HUES48 (cell line): Measurements from ENCODE around the gene CAMK2A.

Source experiments
- H3K27ac ChIP-seq: one replicate; pipeline ENCODE4 v1.7.0; 2013; ENCODE audit warnings: low read depth, low read length, inconsistent platforms
- H3K27me3 ChIP-seq: 2 replicates; pipeline ENCODE4 v1.6.1; 2013; ENCODE audit warnings: mild to moderate bottlenecking, low read length; ENCODE audit not compliant: control insufficient read depth, insufficient read depth
- H3K36me3 ChIP-seq: 2 replicates; pipeline ENCODE4 v1.6.1; 2013; ENCODE audit warnings: low read length; ENCODE audit not compliant: control insufficient read depth, insufficient read depth
- H3K4me1 ChIP-seq: 2 replicates; pipeline ENCODE4 v1.6.1; 2013; ENCODE audit warnings: mild to moderate bottlenecking, low read length; ENCODE audit not compliant: control insufficient read depth, insufficient read depth
- H3K4me3 ChIP-seq: 2 replicates; pipeline ENCODE4 v1.5.1; 2013; ENCODE audit warnings: mild to moderate bottlenecking, low read depth, low read length
- H3K9ac ChIP-seq: 2 replicates; pipeline ENCODE4 v1.6.1; 2013; ENCODE audit warnings: mild to moderate bottlenecking, low read depth, low read length, moderate library complexity
- H3K9me3 ChIP-seq: 2 replicates; pipeline ENCODE4 v1.6.1; 2013; ENCODE audit warnings: low read length; ENCODE audit not compliant: control insufficient read depth, insufficient read depth

Gene CAMK2A

DNA sequence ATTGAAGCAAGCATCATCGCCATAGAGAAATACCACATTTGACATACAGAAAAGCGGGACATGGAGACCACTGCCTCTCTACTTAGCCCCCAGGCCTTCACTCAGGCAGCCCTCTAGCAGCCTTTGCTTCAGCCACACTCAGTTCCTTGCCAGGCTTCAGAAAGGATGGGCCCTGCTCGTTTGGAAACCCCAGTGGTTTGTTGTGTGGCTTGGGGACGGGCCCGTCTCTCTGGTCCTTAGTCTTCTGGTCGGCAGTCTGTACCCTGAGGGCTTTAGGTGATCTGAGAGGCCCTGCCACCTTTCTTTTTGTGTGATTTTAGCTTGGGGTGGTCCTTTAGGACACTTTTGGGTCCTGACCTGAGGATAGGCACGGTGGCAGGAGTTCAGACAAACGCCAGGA is 34.2 kb upstream of the CAMK2A start:
- Histone ChIP-seq H3K27me3 (no peaks in the 10 kb centered on the region), H3K4me1 (peaks cover 5% of the 10 kb centered on the region; the same call in 1 of the 2 replicates), H3K4me3 (no peak overlapping the region), H3K27ac (no peak overlapping the region), H3K36me3 (no peaks in the 10 kb centered on the region), H3K9ac (no peak overlapping the region), H3K9me3 (no peaks in the 10 kb centered on the region)

DNA sequence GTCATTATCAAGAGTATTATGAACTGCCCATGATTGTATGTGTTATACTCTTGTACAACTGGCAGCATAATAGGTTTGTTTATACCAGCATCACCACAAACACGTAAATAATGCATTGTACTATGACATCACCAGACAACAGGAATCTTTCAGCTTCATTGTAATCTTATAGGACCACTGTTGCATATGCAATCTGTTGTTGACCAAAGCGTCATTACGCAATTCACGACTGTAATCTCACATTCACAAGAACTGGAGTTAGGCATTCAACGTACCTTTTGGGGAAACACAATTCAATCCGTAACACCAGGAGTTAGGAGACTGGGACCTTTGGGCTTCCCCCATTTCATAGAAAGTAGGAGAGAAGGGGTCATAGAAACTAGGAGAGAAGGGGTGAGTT is 33.5 kb upstream of the CAMK2A start:
- Histone ChIP-seq H3K36me3 (no peaks in the 10 kb centered on the region), H3K4me1 (peaks cover 10% of the 10 kb centered on the region), H3K27me3 (no peaks in the 10 kb centered on the region), H3K27ac (no peak overlapping the region), H3K9me3 (no peaks in the 10 kb centered on the region), H3K4me3 (no peak overlapping the region), H3K9ac (no peak overlapping the region)

DNA sequence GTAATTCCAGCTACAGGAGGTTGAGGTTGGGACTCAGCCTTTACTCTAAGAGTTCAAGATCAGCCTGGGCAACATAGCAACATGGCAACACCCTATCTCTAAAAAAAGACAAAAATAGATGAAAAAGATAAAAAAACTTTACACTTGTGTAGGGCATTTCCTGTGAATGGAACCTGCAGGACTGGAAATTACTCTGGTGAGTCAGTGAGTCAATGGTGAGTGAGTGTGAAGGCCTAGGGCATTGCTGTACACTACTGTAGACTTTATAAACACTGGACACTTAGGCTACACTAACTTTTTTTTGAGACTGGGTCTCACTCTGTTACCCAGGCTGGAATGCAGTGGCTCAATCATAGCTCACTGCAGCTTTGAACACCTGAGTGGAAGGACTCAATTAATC is 32.6 kb upstream of the CAMK2A start:
- Histone ChIP-seq H3K4me1 (peaks cover 10% of the 10 kb centered on the region), H3K27ac (no peak overlapping the region)

DNA sequence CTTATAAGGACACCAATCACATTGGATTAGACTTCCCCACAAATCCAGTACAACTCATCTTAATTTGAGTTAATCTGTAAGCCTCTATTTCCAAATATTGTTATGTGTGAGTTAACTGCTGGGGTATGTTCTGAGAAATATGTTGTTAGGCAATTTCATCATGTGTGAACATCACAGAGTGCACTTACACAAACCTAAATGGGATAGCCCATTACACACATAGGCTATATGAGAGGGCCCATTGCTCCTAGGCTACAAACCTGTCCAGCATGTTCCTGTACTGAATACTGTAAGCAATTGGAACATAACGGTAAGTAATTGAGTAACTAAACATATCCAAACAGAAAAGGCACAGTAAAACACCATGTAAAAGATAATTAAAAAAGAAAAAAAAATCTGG is 32.2 kb upstream of the CAMK2A start:
- Histone ChIP-seq H3K36me3 (no peaks in the 10 kb centered on the region), H3K27ac (no peak overlapping the region), H3K27me3 (no peaks in the 10 kb centered on the region), H3K4me3 (no peak overlapping the region), H3K9me3 (no peaks in the 10 kb centered on the region), H3K4me1 (peaks cover 10% of the 10 kb centered on the region), H3K9ac (no peak overlapping the region)

More for the DNA sequence above, 32.6 kb upstream of the CAMK2A start:
- Histone ChIP-seq H3K9me3 (no peaks in the 10 kb centered on the region), H3K36me3 (no peaks in the 10 kb centered on the region), H3K4me3 (no peak overlapping the region), H3K9ac (no peak overlapping the region), H3K27me3 (no peaks in the 10 kb centered on the region)

DNA sequence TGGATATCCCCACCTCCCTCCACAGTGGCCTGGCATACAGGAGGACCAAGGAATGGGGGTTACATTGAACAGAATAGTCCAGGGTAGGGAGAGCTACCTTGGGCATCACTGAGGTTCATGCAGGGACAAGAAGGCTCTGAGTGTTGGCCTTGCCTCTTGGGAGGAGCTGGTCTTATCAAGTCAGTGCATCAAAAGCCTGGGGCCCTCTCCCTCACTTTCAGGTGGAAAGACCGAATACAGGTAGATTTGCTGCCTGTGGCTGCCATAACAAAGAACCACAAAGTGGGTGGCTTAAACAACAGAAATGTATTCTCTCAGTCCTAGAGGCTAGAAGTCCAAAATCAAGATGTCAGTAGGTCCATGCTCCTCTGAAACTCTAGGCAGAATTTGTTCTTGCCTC is 31.6 kb upstream of the CAMK2A start:
- no peaks in the 10 kb centered on the region for H3K27me3 ChIP-seq
- no peak overlapping the region for H3K4me3 ChIP-seq
- peaks cover 10% of the 10 kb centered on the region for H3K4me1 ChIP-seq
- H3K27ac ChIP-seq, result no peak overlapping the region
- no peaks in the 10 kb centered on the region for H3K36me3 ChIP-seq
- no peaks in the 10 kb centered on the region for H3K9me3 ChIP-seq
- H3K9ac ChIP-seq, result no peak overlapping the region

DNA sequence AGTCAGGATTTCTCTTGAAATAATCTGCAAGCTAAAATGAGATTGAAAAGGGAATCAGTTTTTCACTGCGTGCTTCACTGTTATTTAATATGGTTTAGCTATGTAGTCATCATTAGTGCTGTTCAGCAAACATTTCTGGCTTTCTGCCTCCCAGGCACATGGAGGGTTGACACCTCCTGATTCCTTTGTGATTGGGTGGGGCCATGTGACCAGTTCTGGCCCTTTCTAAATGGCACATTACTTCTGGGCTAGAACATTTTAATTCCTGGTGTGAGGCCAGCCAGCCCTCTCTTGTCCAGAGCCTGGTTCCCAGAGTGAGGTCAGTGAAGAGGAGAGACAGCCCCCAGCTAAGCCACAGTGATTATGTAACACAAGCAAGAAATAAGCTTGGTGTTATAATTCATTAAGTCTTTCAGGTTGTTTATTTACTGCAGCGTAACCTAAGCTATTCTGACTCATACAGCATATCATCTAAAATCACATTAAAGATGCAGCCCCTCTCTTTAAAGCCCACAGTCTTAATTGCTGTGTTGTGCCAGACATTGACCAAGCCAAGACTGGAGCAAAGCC is 30.6 kb upstream of the CAMK2A start:
- Histone ChIP-seq H3K9me3 (no peaks in the 10 kb centered on the region), H3K4me1 (peaks cover 10% of the 10 kb centered on the region), H3K27me3 (no peaks in the 10 kb centered on the region), H3K4me3 (no peak overlapping the region), H3K9ac (no peak overlapping the region), H3K27ac (no peak overlapping the region), H3K36me3 (no peaks in the 10 kb centered on the region)

DNA sequence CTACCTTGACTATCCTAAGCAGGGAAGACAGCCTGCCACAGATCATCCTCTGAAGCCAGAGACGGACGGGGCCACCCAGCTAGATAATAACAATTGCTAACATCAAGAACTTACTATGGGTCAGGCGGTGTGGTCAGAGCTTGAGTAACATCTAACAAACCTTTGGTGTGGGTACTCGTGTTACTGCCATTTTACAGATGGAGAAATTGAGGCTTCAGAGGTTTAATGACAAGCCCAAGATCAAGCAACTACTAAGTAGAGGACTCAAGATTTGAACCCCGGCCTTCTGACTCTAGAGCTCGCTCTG is 29.9 kb upstream of the CAMK2A start:
- H3K9ac ChIP-seq, result no peak overlapping the region
- H3K27ac ChIP-seq, result no peak overlapping the region
- peaks cover 10% of the 10 kb centered on the region for H3K4me1 ChIP-seq
- H3K27me3 ChIP-seq, result no peaks in the 10 kb centered on the region
- no peaks in the 10 kb centered on the region for H3K9me3 ChIP-seq
- H3K4me3 ChIP-seq, result no peak overlapping the region
- no peaks in the 10 kb centered on the region for H3K36me3 ChIP-seq

DNA sequence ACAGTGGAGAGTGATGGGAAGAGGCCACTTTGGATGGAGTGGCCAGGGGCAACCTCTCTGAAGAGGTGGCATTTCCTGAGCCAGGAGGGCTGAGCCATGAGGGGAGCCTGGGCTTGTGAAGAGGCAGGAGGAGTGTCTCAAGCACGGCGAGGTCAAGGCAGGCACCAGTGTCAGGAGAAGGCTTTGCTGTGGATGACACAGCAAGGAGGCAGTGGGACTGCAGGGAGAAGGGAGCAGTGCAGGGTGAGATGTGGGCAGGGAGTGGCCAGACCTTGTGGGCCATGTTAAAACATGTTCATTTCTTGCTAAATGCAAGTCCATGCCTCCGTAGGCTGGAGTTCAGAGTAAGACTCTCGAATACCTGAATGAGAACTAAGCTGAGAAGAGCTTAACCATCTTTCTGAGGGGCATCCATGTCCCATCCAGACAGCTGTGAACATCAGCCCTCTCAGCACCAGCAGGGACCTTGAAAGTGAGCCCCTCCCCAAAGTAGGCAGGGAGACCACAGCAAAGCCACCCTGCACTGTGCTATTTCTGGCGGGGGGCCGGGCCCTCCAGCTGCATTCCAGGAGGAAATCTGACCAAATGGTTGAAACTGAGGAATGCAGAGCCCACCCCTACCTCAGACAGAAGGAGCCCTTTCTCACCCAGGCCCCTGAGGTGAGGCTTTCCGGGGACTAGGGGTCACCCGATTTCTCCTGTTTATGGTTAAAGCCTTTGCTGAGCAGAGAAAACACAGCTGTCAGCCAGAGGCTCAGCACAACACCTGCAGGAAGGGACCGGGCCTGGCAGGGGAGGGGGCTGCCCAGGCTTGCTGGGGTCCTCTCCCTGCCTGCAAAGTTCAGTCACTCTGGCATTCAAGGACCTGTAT is 29.3 kb upstream of the CAMK2A start:
- Histone ChIP-seq H3K4me3 (no peak overlapping the region), H3K9me3 (no peaks in the 10 kb centered on the region), H3K36me3 (no peaks in the 10 kb centered on the region), H3K9ac (no peak overlapping the region), H3K27ac (no peak overlapping the region), H3K27me3 (no peaks in the 10 kb centered on the region), H3K4me1 (peaks cover 10% of the 10 kb centered on the region)

DNA sequence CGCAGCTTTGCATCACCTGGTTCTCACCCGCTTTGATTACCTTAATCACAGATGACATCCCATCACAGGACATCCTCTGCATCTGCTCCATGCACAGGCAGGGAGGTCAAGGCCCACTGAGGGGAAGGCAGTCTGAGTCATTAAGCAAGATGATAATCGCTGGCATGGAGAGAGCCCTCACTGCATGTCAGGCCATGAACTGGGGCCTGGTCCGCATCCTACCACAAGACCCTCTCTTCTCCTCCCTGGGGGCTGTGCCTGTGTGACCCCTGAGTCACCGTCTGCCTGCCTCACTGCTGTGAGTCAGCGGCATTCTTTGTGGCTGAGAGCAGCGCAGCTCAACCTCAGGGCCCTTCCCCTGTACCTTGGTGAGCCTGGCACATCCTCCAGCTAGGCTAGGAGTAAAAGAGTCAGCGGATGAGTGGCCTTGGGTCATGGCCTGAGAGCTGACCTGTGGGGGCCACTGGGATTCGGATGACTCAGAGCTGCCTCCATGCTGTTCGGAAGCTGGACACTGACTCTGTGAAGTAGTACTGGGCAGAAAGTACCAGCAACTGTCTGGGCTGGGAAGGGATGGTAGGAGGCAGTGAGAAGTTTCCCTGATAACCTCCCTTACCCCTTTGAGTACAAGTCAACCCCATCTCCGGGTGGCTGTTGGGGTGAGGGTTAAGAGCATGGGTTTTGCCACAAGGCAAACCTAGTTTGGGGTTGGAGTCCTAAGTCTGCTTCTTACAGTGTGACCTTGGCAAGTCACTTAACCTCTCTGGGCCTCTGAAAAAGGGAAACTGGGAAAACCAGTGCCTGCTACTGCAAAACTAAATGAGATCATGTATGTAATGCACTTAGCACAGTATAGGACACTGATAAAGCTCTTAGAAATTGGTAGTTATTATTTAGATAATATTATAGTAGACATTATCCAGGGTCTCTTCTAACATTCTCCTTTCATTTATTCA is 27.8 kb upstream of the CAMK2A start:
- no peak overlapping the region for H3K9ac ChIP-seq
- H3K4me1 ChIP-seq, result peaks cover 10% of the 10 kb centered on the region
- H3K36me3 ChIP-seq, result no peaks in the 10 kb centered on the region
- H3K27ac ChIP-seq, result peak overlapping the region; percentile 67
- H3K9me3 ChIP-seq, result no peaks in the 10 kb centered on the region
- H3K4me3 ChIP-seq, result no peak overlapping the region
- H3K27me3 ChIP-seq, result no peaks in the 10 kb centered on the region

DNA sequence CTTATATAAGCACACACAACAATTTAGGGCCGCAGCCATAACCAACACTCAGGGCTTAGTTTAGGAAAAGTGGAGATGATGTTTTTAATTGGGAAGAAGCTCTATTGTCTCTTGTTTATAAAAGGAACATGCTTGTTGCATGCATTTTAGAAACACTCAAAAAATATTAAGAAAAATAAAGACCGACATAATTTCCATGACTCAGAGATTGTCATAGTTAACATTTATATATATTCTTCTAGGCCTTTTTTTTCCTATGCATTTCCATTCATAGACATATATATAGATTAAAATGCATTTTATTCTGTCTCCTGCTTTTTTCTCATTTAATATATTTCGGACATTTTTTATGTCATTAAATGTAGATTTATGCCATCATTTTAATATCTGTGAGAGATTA is 26.7 kb upstream of the CAMK2A start:
- H3K9me3 ChIP-seq, result no peaks in the 10 kb centered on the region
- H3K36me3 ChIP-seq, result no peaks in the 10 kb centered on the region
- H3K4me1 ChIP-seq, result peaks cover 10% of the 10 kb centered on the region
- no peak overlapping the region for H3K9ac ChIP-seq
- no peaks in the 10 kb centered on the region for H3K27me3 ChIP-seq
- H3K27ac ChIP-seq, result peak overlapping the region; percentile 67
- H3K4me3 ChIP-seq, result no peak overlapping the region

DNA sequence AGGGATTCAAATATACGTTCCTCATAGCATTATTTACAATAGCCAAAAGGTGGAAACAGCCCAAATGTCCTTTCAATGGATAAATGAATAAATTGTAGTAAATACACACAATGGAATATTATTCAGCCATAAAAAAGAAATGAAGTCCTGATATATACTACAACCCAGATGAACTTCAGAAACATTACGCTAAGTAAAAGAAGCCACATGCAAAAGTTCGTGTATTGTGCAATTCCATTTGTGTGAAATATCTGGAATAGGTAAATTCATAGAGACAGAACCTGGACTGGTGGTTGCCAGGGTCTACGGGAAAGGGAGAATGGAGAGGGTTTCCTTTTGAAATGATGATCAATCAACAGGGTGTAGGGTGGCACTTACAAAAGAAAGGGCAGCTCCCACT is 25.7 kb upstream of the CAMK2A start:
- no peaks in the 10 kb centered on the region for H3K36me3 ChIP-seq
- peaks cover 10% of the 10 kb centered on the region for H3K4me1 ChIP-seq
- H3K27me3 ChIP-seq, result no peaks in the 10 kb centered on the region
- H3K4me3 ChIP-seq, result no peak overlapping the region
- H3K27ac ChIP-seq, result no peak overlapping the region
- H3K9ac ChIP-seq, result no peak overlapping the region
- H3K9me3 ChIP-seq, result no peaks in the 10 kb centered on the region
